Measurements from ENCODE around the gene POLR3C. TPM values are rescaled to one million over a fixed set of nuclear protein-coding genes. Genes with fewer than 3 reads are reported as not detected.

The POLR3C gene
- total RNA-seq, 1 experiment from 2014 or later, result 48.0 TPM

- no peaks in the 10 kb centered on the region for H3K27me3 Mint-ChIP-seq (ENCODE audit: insufficient read depth, unreplicated experiment)
- Histone ChIP-seq H3K4me3 (ENCODE audit: low read depth, low read length) (no peak overlapping the region), H3K9me3 (peaks cover 13% of the 10 kb centered on the region), H3K27me3 (replicated peaks; ENCODE audit: control insufficient read depth, insufficient read depth, low read length) (no peaks in the 10 kb centered on the region), H3K36me3 (ENCODE audit: control insufficient read depth, insufficient read depth, low read length) (no peaks in the 10 kb centered on the region), H3K4me1 (no peaks in the 10 kb centered on the region)
- H3K36me3 Mint-ChIP-seq (ENCODE audit: insufficient read depth, unreplicated experiment), result peaks cover 21% of the 10 kb centered on the region
- TF ChIP-seq, protein P1, sequence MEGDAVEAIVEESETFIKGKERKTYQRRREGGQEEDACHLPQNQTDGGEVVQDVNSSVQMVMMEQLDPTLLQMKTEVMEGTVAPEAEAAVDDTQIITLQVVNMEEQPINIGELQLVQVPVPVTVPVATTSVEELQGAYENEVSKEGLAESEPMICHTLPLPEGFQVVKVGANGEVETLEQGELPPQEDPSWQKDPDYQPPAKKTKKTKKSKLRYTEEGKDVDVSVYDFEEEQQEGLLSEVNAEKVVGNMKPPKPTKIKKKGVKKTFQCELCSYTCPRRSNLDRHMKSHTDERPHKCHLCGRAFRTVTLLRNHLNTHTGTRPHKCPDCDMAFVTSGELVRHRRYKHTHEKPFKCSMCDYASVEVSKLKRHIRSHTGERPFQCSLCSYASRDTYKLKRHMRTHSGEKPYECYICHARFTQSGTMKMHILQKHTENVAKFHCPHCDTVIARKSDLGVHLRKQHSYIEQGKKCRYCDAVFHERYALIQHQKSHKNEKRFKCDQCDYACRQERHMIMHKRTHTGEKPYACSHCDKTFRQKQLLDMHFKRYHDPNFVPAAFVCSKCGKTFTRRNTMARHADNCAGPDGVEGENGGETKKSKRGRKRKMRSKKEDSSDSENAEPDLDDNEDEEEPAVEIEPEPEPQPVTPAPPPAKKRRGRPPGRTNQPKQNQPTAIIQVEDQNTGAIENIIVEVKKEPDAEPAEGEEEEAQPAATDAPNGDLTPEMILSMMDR (IDR thresholded peaks at IDR 0.05; ENCODE audit: insufficient read depth in 1 of 2, low read depth in 1 of 2, low read length in 1 of 2, severe bottlenecking in 1 of 2, unreplicated experiment in 1 of 2), result no peak
- peaks cover 16% of the 10 kb centered on the region for H3K9me3 Mint-ChIP-seq (ENCODE audit: unreplicated experiment)
- no peak overlapping the region for H3K27ac Mint-ChIP-seq (ENCODE audit: unreplicated experiment)
- ChIA-PET CTCF (no interaction called here), POLR2A (no interaction called here)
- BruUV-seq (replicated peaks), result no TSS peak
- H3K4me1 Mint-ChIP-seq (ENCODE audit: low read depth, unreplicated experiment), result peaks cover 6% of the 10 kb centered on the region
- intact Hi-C loops (cut with micrococcal nuclease; ENCODE audit: unreplicated experiment), result no loop called here
- no peak for DNase-seq
- H3K4me3 Mint-ChIP-seq (ENCODE audit: unreplicated experiment), result no peak overlapping the region
Observed at GRCh38 chr1:145792484-145792883, 31.5 kb upstream of the POLR3C start.

DNA sequence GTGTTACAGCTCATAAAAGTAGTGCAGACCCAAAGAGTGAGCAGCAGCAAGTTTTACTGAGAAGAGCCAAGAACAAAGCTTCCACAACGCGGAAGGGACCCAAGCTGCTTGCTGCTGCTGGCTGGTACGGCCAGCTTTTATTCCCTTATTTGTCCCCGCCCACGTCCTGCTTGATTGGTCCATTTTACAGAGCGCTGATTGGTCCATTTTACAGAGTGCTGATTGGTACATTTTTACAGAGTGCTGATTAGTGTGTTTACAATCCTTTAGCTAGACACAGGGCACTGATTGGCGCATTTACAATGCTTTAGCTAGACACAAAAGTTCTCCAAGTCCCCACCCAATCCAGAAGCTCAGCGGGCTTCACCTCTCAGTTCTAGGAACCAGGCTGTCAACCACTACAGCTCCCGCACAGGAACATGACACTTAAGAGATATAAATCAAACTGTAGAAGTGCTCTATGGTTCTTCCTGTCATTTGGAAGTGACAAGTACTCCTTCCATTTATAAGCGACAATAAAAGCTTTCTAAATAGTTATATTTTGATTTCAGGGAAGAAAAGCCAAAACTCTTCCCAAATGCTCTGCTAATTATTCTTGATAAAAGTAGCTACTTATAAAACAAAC, 28.6 kb upstream of the POLR3C start:
- peaks cover 13% of the 10 kb centered on the region for H3K9me3 ChIP-seq
- ChIA-PET CTCF (no interaction called here), POLR2A (no interaction called here)
- H3K4me3 ChIP-seq (ENCODE audit: low read depth, low read length), result no peak overlapping the region
- no peaks in the 10 kb centered on the region for H3K27me3 Mint-ChIP-seq (ENCODE audit: insufficient read depth, unreplicated experiment)
- intact Hi-C loops (cut with micrococcal nuclease; ENCODE audit: unreplicated experiment), result no loop called here
- H3K4me3 Mint-ChIP-seq (ENCODE audit: unreplicated experiment), result no peak overlapping the region
- H3K4me1 Mint-ChIP-seq (ENCODE audit: low read depth, unreplicated experiment), result peaks cover 6% of the 10 kb centered on the region
- peaks cover 32% of the 10 kb centered on the region for H3K36me3 Mint-ChIP-seq (ENCODE audit: insufficient read depth, unreplicated experiment)
- no peaks in the 10 kb centered on the region for H3K4me1 ChIP-seq
- no peaks in the 10 kb centered on the region for H3K36me3 ChIP-seq (ENCODE audit: control insufficient read depth, insufficient read depth, low read length)
- TF ChIP-seq, protein P1 (IDR thresholded peaks at IDR 0.05; ENCODE audit: insufficient read depth in 1 of 2, low read depth in 1 of 2, low read length in 1 of 2, severe bottlenecking in 1 of 2, unreplicated experiment in 1 of 2), result no peak
- BruUV-seq (replicated peaks), result no TSS peak
- no peak for DNase-seq
- H3K27ac Mint-ChIP-seq (ENCODE audit: unreplicated experiment), result no peak overlapping the region
- H3K27me3 ChIP-seq (replicated peaks; ENCODE audit: control insufficient read depth, insufficient read depth, low read length), result no peaks in the 10 kb centered on the region
- H3K9me3 Mint-ChIP-seq (ENCODE audit: unreplicated experiment), result peaks cover 17% of the 10 kb centered on the region

- H3K27ac Mint-ChIP-seq (ENCODE audit: unreplicated experiment), result no peak overlapping the region
- Histone ChIP-seq H3K4me3 (ENCODE audit: low read depth, low read length) (no peak overlapping the region), H3K27me3 (replicated peaks; ENCODE audit: control insufficient read depth, insufficient read depth, low read length) (no peaks in the 10 kb centered on the region), H3K9me3 (peaks cover 13% of the 10 kb centered on the region), H3K4me1 (no peaks in the 10 kb centered on the region), H3K36me3 (ENCODE audit: control insufficient read depth, insufficient read depth, low read length) (no peaks in the 10 kb centered on the region)
- POLR2A ChIA-PET, result no interaction called here
- CTCF ChIA-PET, result no interaction called here
- H3K4me1 Mint-ChIP-seq (ENCODE audit: low read depth, unreplicated experiment), result peaks cover 6% of the 10 kb centered on the region
- peaks cover 32% of the 10 kb centered on the region for H3K36me3 Mint-ChIP-seq (ENCODE audit: insufficient read depth, unreplicated experiment)
- no peak overlapping the region for H3K4me3 Mint-ChIP-seq (ENCODE audit: unreplicated experiment)
- DNase-seq, result no peak
- BruUV-seq (replicated peaks), result no TSS peak
- no peaks in the 10 kb centered on the region for H3K27me3 Mint-ChIP-seq (ENCODE audit: insufficient read depth, unreplicated experiment)
- intact Hi-C loops (cut with micrococcal nuclease; ENCODE audit: unreplicated experiment), result no loop called here
- H3K9me3 Mint-ChIP-seq (ENCODE audit: unreplicated experiment), result peaks cover 17% of the 10 kb centered on the region
- TF ChIP-seq, protein P1 (IDR thresholded peaks at IDR 0.05; ENCODE audit: insufficient read depth in 1 of 2, low read depth in 1 of 2, low read length in 1 of 2, severe bottlenecking in 1 of 2, unreplicated experiment in 1 of 2), result no peak
Observed at GRCh38 chr1:145796753-145797152, 27.2 kb upstream of the POLR3C start.
